HG03196 (cell line): ENCODE measurements around the gene HES5.

ENCODE experiments used
- ATAC-seq: cut with Tn5 transposase; IDR thresholded peaks from one replicate; pipeline ENCODE4 v1.9.1; 2021; ENCODE audit not compliant: unreplicated experiment

The HES5 gene

DNA sequence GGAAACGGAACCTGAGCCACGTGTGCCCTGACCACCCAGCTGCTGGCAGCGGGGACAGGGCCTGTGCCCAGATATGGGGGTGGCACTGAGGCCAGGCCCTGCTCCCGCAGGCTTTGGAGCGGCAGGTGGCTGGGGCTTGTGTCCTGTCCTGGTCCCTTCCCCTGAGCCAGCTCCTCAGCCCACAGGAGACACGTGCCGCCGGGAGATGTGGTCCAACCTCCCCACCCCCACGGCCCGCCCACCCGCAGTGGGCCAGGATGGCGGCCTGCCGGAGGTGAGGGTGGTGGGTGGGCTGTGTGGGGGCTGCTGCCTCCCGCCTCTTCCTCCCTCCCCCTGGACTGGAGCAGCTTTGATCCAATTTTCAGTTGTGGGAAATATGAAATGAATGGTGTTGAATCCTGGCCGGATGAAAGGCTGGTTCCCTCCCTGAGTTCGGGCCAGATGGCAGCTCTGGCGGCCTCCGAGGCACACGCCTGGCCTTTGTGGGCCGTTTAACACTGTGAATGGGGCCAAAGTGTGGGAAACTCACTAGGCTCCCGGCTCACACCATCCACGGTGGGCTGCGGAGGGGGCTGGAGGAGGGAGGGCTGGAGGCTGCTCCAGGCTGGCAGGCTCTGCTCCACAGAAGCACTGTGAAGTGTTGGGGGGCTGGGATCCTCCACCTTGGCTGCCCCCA is 2.6 kb upstream of the HES5 start:
- no peak for ATAC-seq

- no peak for ATAC-seq
Observed at GRCh38 chr1:2530513-2531361, 674 bp upstream of the HES5 start.

DNA sequence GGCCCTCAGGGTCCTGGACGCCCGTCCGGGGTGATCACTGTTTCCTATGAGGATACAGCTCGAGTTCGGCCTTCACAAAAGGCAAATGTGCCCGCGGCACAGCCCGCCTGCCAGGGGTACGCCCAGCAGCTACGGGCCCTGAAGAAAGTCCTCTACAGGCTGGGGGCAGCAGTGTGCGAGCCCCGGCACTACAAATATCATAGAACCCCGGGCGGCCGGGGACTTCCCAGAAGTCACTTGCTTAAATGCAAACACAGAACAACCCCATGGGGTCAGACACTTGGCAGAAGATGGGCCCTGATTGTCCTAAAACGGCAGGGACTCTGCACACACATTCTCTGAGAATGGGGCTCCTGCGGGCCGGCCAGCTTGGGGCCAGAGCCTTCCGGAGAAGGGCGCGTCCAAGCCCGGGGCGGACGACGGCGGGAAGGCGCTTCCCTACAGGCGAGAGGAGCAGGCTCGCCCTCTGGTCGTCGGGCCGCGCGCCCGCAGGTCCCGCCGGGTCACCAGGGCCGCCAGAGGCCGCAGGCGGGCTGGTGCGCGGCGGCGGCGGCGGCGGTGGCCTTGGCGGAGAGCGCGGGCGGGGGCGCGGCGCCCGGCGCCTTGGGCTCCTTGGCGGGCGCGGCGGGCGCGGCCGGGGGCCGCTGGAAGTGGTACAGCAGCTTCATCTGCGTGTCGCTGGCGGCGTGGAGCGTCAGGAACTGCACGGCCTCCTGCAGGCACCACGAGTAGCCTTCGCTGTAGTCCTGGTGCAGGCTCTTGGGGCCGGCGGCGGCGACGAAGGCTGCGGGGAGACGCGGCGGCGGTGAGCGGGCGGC is 888 bp downstream of the HES5 start:
- ATAC-seq, result no peak

- ATAC-seq, result no peak
Observed at GRCh38 chr1:2528611-2528965, 1.5 kb downstream of the HES5 start.

- ATAC-seq, result no peak
Observed at GRCh38 chr1:2528016-2528415, 2.0 kb downstream of the HES5 start.

DNA sequence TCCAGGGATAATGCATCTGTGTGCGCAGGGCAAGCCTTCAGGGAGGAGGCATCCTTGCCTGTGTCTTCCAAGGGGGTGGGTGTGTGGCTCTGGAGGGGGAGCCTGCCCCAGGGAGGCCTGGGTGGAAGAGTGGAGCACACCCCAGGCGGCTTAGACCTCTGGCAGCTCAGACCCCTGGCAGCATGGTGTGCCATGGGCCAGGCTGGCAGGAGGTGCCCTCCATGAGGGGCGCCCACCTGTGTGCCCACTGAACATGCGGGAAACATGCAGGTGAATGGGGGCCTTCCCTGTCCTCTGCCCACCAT is 2.6 kb downstream of the HES5 start:
- ATAC-seq, result no peak

DNA sequence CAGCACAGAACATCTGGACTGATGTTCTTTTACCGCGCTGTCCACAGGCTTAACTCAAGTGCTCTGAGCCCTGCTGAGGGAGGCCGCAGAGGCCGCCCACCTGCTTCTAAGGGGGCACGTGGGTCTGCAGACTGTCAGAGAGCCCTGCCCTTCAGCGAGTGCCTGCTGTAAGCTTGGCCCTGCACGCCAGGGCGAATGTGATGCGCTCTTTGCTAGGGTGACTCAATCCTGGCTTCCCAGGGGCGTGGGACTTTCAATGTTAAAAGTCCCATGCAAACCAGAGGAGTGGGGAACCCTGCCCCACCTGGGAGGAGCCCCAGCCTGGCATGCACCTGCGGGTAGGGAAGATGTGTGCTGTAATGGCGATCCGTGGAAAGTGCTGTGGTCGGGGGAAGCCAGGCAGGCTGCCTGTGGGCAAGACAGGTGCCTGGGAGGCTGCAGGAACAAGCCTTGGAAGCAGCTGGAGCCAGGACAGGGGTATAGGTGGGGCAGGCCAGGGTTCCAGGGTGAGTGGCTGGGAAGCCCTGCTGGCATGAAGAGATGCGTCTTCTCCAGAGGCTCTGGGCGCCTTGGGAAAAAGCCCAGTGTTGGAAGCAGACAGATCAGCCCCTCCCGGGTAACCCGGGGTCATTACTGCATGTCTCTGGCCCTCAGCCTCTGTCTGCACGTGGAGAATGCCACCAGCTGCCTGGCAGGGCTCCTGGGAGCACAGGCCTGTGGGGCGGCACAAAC is 3.1 kb downstream of the HES5 start:
- ATAC-seq, result peak; percentile 27

- ATAC-seq, result peak; percentile 80
Observed at GRCh38 chr1:2525920-2526823, 3.9 kb downstream of the HES5 start, which contains the start of gene PANK4. Gene PANK4 (minus strand): TSS chr1:2526596. CDS start chr1:2526587, 9 bp downstream.

- no peak for ATAC-seq
Observed at GRCh38 chr1:2525572-2525919, 4.5 kb downstream of the HES5 start.

DNA sequence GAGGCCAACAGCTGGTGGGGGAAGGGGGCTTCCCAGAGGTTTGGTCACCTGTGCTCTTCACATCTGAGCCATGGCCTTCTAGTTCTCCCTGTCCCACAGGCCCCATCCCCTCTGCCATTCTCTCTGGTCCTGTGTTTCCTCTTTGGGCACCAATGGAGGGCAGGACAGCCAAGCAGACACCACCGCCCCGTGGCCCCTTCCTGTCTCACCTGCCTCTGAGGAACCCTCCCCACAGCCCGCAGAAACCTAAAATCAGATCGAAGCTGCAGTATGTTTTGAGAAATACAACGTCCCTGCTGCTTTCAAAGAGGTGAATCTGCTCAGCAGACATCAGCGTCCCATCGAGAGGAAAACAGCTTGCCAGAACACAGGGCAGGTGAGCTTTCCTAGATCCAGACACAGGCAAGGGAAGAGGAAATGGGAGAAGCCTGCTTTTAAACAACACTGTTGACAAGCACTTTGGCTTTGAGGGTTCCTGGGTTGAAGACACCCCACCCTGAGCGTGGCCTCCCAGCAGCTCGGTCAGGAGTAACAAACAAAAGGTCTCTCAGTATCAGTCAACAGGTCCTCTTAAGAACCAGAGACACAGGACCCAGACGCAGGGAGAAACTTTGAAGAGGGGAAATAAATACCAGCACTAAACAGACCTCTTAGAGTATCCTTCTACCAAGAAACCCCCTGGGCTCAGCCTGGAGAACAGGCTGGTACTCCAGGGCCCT is 6.0 kb downstream of the HES5 start:
- ATAC-seq, result no peak

- ATAC-seq, result no peak
Observed at GRCh38 chr1:2523191-2523890, 6.7 kb downstream of the HES5 start.

DNA sequence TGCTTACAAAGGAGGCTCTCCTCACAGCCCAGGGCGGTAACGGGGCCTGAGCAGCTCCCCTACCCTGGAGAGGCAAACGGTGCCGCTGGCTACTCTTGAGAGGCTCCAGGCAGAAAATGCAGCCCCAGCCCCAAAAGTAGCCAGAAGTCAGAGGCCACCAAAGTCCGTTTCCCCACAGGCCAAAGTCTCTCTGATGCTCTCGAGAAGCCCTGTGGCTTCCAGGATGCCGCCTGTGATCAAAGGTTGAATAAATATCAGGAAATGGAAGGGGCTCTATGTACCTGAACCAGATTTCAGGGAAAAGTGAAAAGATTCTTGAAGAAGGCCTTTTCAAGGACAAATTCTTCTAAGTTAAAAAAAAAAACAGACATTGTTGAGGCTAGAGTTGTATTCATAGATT is 7.8 kb downstream of the HES5 start:
- no peak for ATAC-seq

DNA sequence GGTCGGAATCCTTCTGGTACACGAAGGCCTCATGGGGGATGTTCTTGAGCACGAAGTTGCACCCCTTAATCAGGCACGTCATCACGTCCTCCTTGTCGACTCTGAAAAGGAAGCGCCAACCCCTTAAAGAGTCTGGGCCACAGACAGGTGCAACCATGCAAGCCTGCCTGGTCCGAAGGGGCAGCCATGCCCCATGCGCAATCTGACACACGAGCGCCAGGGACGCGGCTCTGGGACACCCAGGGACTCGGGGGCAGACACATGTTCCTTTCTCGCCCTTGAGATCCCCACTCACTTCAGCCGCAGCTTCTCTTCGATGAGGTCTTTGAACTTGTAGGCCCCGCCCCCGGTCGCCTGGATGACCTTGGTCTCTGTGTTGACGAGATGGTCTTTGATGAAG is 9.3 kb downstream of the HES5 start:
- no peak for ATAC-seq

GRCh38 chr1:2520206-2520605 is 9.9 kb downstream of the HES5 start:
- no peak for ATAC-seq

DNA sequence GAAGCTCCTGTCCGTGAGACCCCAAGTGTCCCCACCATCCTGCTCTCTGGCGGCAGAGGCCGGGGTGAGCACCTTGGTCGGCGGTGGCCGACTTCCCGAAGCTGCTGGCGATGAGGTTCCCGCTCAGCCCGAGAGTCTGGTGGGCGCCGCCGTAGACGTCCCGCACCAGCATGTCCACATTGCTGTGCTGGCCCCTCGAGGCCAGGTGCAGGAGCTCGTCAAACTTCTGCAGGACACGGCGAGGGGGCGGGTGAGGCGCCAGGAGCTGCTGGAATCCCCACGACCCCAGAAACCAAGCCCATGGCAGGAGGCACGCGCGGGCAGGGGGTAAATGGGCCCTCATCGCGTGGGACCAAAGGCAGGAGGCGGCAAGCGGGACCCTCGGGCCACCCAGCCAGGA is 10.3 kb downstream of the HES5 start:
- no peak for ATAC-seq

DNA sequence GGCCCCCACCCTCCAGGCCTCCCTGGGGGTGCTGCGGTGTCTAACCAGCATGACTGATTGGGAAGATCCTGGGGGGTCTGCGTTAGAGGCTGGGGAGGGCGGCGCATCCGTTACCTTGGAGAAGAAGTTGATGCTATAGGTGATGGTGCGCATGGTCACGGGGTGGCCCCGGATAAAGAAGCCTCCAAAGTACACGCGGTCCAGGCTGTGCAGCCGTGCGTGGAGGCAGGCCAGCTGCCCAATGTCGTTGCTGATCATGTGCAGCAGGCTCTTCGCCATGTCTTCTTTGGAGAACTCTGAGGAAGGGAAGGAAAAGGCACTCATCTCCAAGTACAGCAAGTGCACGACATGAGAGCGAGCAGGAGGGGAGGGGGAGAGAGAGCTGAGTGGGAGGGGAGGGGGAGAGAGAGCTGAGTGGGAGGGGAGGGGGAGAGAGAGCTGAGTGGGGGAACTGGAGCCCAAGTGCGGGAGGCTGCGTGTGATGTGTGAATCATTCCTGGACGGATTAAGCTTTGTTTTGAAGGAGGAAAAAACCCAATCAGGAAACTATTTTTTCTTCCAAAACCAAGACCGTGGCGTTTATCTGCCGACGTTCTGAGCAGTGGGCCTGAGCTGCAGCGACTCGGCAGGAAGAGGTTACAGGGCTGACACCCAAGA is 10.9 kb downstream of the HES5 start:
- no peak for ATAC-seq

GRCh38 chr1:2518528-2518927 is 11.5 kb downstream of the HES5 start:
- no peak for ATAC-seq

DNA sequence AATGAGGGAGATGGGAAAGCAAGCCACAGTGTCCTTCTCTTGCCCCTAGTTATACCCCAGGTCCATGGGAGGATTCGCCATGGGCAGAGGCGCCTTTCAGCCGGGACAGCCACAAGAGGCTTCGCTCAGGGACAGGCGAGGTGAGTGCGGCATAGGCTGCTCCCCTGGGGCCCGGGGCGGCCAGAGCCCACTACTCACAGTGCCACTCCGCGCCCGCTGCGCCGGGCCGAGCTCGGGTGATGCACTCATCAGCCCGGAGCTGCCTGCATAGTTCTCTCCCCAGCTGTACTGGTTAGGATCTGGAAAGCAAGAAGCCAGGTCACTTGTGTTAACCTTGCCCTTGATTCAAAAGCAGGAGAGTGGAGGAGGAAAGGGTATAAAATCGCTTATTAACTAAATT is 12.1 kb downstream of the HES5 start:
- no peak for ATAC-seq

GRCh38 chr1:2516946-2517345 is 13.1 kb downstream of the HES5 start:
- no peak for ATAC-seq
